CD4-positive, alpha-beta T cell treated with Interleukin-17A for 4 hours (primary cell): Measurements from ENCODE around the gene SMYD3.
A peak's percentile ranks its signal among the peaks of the same experiment; 100 is the strongest.
"Not testable (repeated sequence)": the region's sequence is repeated elsewhere in the genome, so short reads cannot be mapped to it uniquely, and the experiment has no call there.

Experiments
- DNase-seq: peaks from one replicate; pipeline ENCODE4 v3.0.0-alpha.2; 2020; ENCODE audit warnings: mixed read lengths

Gene SMYD3

DNA sequence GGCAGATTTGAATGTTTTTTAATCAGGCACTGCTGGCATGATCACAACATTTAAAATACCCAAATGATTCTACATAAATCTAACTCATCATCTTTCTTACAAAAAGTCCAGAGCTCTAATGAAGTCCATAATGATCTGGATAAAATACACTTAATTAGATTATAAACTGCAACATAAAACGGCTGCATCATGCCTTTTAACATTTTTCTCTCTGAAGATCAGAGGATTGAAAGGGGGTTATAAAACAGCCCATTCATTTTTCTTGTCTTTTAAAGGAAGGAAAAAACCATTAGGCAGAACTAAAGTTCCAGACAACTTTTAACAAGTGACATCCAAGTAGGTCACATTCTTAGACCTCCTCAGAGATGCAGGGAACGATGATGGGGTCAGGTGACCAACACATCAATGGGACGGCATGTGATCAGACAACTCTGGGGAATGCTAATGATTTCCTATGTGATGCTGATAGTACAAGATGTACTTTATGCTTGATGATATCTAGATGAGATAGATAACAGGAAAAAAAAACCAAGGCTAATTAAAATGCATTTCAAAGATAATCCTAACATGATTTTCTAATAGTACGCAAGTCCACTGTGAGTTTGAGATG is 455.1 kb downstream of the SMYD3 start:
- no peak for DNase-seq

DNA sequence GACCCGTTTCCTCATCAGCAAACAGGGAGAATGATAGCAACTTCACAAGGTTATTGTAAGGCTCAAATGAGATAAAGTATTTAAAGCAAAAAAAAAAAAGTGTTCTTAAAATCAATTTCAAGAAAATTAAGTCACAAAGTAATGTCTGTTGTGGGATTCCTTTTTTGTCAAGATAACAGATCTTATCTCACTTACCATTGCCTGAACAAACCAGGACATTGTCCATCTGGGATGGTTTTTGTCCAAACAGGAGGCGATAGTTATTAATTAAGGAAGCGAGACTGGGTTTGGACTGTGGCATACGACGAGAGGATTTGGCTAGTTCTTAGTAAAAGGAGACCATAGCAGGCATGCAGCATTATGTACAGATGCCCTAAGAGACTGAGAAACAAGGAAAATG is 458.4 kb downstream of the SMYD3 start:
- DNase-seq = no peak

DNA sequence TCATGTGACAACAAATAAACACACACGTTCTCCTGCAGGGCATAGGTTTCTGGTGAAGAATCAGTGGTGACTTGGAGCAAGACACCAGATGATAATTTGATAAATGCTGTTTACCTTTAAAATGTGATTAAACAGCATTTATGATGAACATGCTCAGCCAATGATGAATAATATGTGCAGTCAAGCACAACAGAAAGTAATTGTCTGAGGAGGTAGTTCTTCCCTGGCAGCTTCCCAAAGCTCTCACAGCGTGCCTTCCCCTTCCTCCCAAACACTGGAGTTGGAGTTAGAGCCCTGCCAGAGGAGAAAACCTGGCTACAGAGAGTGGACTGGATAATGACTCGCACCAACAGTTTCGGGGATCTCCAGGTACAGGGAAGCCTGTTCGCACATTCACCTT is 463.5 kb downstream of the SMYD3 start:
- no peak for DNase-seq

DNA sequence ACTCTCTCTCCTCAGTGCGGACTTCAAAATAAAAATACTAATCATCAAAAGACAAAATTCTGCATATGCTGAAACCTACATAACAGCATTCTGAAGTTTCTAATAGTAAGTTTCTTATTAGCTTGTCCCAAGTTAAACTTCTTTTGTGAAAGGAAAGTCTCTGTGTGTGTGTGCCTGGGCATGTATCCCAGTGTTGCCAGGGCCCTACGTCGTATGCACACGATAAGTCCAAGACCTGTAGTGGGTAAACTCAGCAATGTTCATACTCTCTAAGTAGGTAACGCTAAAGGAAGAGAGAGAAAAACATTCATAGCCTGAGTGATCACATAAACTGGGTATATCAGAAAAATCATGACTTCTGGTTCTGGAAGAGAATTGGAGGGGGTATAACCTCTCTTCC is 465.7 kb downstream of the SMYD3 start:
- no peak for DNase-seq

DNA sequence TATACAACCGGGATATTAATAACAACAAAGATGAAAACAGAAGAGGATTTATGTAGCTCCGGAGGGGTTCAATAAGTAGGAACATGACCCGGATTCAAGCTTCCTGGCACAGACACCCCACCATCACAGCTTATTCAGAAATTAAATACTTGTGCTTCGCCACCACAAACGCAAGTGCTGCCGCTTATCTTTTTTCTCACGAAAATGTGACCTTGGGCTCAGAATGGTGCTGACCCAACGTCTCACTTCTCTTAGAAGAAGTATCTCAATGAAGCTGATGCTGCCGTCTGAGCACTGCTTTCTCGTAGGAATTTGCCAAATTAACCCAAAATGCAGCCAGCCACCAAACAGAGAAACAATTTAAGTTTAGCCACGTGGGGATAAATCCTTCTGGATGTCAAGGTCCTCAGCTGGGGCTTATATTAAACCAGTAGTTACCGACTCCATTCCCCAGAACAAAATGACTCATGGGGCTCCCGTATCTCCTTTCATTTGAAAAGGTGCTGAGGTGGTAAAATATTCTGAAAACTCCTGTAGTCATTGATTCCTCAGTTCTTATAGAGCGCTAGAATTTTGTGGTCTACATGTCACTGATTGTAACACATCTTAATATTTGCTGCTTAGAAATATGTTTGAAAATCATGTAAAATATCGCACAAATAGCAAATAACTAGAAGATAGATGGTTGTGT is 466.7 kb downstream of the SMYD3 start:
- DNase-seq = no peak

DNA sequence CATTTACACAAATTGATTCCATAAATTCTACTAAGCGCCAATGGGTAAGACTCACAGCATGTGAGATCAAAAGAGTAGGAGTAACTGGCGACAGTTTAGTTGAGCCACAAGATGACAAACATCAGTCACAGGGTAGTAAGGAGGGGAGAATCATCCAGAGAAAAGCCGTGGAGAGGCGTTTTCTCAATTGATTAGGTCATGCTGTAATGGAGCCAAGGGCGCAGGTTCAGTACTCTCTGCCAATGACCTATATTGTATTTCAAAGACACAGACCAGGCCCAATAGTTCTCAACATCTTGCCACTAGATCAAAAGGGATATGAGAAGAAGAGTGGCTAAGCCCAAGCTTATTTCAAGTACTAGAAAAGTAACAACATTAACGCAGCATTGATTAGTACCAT is 467.5 kb downstream of the SMYD3 start:
- no peak for DNase-seq

DNA sequence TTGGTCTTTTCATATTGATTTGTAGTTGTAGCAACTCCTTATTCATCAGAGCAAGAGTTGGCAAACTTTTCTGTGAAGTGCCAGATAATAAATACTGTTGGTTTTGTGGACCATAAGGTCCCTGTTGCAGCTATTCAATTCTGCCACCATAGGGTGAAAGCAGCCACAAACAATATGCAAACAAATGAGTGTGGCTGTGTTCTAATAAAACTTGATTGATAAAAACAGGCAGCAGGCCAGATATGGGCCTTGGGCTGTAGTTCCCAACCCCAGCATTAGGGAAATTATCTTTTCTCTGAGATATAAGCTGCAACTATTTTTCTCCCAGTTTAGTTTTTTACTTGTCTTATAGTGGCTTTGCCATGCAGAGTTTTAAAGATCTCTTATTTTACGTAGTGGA is 469.2 kb downstream of the SMYD3 start:
- DNase-seq = no peak

DNA sequence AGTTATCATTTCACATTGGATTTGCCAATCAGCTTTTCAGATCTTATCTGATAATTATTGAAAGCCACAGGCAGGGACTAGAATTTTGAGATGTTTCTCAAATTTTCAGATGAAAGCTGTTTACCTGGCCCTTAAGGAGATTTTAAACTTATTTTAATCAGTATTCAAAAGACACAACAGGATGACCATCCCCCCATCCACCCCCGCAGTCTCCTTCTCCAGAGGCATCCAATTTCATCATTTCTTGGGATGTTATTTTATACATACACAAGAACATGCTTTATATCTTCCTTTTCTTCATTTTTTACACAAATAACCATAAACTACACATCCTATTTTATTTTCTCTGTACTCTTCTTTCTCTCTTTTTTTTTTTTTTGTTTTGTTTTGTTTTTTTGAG is 470.9 kb downstream of the SMYD3 start:
- no peak for DNase-seq

DNA sequence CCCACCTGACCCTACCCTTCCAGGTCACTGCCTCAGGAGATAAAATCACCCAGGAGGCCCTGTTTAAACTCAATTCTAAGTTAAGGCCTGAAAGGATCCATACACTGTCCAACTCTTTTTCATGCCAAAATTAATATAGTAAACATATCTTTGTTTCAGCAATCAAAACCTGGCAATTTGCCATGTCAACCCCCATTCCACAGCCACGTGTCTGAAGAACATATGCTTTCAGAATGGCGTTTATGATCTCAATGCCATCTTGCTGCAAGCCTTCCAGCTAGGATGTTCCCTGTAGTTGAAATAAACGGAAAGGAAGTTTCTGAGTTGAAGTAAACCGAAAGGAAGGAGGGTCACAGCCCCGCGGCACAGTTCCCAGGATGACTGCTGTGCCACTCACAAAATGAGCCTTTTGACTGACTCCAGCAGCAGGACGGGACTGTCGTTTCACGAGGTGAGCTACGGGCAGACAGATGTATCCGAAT is 472.0 kb downstream of the SMYD3 start:
- DNase-seq = no peak

DNA sequence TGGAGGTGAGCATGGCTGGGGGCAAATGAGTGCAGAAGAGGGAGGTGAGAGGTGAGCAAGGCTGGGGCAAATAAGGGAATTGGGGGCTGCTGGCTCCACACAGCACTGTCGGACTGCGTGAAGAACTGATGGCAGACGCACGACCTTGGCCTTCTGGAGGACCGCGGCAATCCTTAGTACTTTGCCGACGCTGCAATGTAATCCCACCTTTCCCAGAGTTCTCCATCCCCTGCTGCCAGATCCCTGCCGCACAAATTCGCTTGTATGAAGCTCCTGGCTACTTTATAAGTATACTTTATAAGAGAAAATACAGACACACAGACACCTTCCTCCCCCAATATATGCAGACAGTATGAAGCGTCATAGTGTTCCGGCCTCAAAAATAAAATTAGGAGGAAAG is 472.4 kb downstream of the SMYD3 start:
- DNase-seq = no peak

DNA sequence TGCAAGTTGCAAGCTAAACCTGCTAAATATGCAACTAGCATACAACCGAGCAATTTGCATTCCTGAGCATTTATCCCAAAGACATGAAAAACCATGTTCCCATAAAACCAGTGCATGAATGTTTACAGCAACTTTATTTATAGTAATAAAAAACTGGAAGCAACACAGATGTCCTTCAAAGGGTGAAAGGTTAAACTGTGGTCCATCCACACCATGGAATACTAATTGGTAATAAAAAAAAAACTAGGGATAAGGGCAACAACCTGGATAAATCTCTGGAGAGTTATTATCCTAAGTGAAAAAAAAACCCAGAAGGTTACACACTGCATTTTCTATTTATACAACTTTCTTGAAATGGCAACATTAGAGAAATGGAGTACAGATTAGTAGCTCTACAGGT is 474.1 kb downstream of the SMYD3 start:
- DNase-seq = no peak

DNA sequence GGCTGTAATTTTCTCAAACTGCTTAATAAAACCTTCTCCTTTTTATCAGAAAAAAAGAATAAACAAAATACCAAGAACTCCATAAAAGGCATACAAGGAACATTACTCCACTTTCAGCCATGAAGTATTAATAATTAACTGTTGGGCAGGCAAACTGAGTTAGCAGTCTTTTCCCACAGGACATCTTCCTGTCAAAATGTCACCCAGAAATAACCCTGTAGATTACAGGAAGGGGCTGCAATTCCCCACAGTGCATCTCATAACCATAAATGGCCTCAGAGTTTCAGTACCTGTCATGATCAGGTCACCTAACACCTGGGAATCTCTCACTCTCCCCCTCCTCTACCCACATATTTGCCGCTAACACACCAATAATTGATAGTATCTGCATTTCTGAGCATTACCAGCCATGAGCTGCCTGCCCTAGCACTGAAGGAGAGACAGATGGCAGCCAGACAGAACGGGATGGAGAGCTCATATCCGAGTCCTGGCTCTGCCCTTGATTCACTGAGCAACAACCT is 475.0 kb downstream of the SMYD3 start:
- DNase-seq = no peak

DNA sequence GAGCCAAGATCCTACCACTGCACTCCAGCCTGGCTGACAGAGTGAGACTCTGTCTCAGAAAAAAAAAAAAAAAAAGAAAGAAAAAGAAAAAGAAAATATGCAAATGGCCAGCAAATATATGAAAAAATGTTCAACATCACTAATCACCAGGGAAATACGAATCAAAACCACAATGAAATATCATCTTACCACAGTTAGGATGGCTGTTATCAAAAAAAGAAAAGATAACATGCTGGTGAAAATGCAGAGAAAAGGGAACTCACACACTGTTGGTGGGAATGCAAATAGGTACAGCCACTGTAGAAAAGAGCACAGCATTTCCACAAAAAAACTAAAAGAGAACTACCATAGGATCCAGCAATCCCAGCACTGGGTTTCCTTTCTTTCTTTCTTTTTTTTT is 477.5 kb downstream of the SMYD3 start:
- no peak for DNase-seq

DNA sequence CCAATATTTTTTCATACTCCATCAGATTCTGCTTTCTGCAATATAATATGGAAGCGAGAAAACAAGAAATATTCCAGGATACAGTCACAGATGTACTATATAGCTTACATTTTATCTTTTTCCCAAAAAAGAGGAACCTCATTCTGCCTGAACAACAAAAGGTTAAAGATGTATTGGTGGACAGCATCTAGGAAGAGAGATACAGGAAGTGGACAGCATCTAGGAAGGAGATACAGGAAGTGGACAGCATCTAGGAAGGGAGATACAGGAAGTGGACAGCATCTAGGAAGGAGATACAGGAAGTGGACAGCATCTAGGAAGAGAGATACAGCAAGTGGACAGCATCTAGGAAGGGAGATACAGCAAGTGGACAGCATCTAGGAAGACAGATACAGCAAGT is 483.0 kb downstream of the SMYD3 start:
- not testable (repeated sequence) for DNase-seq

DNA sequence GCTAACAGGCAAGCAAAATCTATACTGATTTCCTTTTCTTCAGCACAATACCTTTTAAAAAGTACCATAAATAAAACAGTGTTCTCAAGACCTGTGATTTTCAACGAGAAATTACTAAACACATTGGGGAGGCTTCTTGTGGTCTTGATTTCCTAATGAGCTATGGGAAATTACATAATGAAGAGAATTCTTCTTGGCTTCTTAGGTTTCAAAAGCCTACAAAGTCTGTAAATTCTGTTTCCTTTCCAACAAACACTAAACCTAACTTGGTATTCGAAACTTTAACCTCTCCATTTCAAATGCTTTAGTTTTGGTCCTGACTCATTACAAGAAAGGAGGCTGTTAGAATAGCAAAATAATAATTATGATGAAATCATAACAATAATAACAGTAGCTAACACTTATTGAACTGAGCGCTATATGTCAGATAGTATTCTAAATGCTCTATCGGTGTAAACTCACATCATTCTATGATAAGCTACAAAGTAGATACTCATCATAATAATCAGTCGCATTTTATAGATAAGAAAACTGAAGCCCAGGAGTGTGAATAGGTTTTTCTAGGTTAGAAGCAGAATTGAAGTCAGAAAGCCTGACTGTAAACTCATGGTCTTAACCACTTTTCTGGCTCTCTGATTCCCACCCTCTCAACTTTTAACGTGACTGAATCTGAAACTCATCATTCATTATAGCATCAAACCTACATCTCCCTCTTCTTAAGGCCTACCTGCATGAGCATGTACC is 486.7 kb downstream of the SMYD3 start:
- DNase-seq = no peak

DNA sequence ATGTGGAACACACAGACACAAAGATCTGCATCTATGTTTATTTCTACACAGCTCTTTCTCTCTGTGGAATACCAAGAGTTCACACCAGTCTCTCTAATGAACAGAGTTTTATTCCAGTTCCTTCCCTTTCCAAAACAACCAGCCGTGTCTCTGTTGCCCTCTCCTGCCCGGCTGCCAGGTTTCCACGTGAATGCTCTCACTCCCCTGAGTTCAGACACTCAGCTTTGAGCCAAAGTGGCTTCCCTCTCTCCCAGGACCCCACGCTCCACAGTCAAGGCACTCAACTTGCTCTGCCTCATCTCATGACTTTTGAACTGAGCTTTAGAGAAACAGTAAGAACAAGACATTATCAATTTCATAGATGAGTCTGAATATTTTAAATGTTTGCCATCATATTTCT is 488.9 kb downstream of the SMYD3 start:
- DNase-seq = no peak

DNA sequence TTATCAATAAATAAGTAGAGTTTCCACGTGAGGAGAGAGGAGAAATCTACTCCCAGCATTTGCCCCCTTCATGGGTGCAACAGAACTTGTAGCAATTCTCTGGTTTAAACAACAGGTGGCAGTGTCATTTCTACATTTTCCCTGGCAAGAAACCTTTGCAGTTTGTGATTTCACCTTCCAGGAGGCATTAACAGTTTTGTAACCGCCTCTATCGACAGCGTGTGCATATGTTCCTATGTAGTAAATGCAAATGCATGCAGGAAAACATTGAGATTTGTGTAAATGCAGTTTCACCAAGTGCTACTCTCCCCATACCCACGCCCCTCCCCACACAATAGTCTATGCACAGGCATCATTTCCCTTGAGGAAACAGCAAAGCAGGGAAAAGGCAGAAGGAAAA is 494.7 kb downstream of the SMYD3 start:
- DNase-seq = no peak

DNA sequence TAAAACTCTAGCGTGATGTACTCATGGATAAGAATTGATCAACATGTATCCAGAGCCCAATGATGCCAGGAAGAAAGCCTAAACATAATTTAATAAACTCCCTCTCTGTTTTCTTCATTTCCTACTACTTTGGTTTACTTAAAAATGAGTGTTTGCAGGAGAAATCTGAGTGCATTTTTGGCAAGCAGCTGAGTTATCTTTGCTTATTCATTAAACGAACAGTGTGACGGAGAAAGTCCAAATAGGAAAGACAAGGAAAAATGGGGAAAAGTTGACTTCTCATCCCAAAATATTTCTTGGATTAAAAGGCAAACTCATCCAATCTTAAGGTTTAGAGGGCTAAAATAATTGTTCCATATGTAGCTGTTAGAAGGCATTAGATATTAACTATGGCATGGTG is 496.7 kb downstream of the SMYD3 start:
- no peak for DNase-seq

DNA sequence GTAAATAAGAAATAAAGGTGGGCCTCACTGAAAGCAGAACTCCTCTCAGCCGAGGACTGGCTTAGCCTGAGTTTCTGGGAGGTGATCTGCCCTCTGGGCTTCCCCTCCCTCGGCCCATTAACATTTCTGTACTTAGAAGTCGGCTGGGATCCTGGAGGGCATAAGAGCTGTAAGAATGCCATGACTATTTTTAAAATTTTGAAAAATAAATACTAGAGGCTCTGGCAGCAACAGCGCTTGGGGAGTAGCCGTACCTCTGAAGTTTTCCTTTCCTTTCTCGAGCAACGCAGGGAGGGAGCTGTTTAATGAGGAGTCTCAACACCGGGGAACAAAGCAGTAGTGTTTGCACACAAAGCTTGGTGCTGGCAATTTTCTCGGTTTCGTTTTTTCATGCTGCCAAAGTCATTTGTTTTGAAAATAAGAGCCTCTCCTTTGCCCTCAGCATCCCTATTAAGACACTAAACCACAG is 498.7 kb downstream of the SMYD3 start:
- DNase-seq = no peak

DNA sequence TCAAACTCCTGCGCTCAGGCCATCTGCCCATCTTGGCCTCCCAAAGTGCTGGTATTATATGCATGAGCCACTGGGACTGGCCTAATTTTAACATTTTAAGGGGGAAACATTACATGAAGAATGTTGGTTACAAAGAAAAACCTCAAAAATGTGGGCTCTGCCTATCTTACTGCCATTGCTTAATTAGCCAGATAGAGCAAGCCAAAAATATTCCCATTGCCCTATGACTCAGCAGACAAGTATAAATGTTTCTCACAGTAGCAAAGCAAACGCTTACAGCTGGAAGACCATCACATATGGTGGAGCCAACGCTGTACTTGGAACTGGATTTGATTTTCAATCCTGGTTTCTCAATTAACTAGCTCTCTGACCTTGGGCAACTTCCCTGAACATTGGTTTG is 502.0 kb downstream of the SMYD3 start:
- DNase-seq = no peak

DNA sequence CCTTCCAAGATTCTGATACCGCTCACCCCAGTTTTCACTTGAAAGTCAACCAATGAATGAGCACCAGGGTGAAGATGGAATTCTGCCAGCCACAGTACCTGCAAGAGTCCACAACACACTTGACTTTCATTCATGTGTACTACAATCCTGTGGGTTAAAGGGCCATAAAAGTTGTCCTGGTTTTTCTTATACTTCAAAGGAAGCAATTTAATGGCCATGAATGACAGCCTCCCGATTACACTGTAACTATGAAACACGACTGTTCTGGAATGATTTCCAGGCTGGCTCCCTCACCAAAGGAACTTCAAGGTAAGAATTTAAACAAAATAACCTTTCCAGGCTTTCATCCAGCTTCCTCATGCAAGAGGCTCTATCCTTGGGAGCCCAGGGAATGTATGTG is 502.8 kb downstream of the SMYD3 start:
- DNase-seq = no peak

DNA sequence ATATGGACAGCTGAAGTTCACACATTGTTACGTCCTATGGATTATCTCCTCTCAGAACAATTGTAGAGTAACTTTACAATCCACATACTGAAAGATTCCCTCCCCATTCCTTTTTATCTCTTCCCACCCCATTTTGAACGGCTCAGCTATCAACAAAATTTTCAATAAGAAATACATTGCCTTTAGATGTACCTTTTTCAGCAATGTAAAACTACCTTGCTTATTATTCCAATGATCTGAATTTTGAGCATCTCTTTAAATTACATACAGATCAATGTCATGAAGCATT is 503.7 kb downstream of the SMYD3 start:
- no peak for DNase-seq

DNA sequence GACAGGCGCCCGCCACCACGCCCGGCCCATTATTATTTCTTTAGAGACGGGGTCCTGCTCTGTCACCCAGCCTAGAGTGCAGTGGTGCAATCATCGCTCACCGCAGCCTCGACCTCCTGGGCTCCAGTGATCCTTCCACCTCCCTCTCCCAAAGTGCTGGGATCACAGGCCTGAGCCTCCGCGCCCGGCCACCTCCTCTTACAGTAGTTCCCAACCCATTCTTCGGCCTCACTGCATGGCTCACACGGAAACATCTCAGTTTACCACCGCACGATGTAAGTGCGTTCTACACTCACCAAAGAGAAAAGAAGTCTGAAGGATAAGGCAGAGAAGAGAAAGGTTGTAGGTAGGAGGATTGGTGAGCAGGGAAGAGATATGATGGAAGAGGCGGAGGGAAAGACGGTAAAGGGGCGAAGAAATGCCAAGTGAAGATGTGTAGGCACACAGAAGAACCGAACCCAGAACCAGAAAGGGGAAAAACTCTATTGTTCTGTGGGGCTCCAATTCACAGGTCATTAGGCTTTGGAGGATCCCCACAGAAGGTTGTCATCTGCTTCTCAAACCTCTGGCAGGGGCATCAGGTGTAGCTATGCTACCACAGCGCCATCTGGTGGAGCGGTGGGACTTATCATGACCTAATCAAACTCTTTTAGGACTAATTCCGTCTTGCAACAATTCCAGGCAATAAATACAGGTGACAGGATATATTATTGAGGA is 504.2 kb downstream of the SMYD3 start:
- peak; percentile 90 for DNase-seq

DNA sequence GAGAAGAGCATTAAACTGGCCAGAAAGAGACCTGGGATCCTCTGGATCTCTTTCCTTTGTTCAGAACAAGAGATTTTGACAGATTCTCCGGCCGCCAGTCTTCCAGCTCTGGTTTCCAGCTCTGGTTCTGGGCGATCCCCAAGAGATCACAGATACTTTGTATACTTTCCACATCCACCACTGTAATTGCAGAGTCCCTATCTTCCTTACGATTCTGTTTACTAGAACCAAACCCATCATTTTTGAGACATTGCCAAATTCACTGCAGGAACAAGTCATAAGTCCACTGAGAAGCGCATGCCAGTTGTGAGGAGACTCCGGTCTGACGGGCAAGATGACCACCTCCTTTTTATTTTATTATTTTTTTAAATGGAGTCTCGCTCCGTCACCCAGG is 505.2 kb downstream of the SMYD3 start:
- DNase-seq = no peak
